GM18868 (cell line): Measurements from ENCODE around the gene RGPD6.
"Not testable (repeated sequence)": the region's sequence is repeated elsewhere in the genome, so short reads cannot be mapped to it uniquely, and the experiment has no call there.

ENCODE experiments used
- ATAC-seq: cut with Tn5 transposase; IDR thresholded peaks from one replicate; pipeline ENCODE4 v1.9.1; 2021; ENCODE audit warnings: mild to moderate bottlenecking, moderate library complexity; ENCODE audit not compliant: unreplicated experiment

RGPD6 gene

DNA sequence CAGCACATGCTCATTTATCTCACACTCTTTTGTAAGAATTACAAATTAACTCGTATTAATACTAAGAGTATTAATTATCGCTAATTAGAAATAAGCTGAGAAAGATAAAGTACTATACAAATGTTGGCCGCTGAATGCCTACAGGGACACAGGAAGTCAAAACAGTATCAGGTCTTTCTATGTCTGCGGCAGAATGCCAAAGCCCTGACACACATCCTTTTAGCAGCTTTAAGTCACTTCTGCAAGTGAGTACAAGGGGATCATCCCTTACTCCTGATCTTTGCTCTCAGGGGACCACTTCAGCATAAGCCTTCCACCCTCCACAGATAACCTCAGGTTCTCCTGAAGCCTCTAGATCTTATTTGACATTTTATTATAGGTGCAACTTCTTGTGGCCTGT lies 94.3 kb downstream of the RGPD6 start:
- not testable (repeated sequence) for ATAC-seq

DNA sequence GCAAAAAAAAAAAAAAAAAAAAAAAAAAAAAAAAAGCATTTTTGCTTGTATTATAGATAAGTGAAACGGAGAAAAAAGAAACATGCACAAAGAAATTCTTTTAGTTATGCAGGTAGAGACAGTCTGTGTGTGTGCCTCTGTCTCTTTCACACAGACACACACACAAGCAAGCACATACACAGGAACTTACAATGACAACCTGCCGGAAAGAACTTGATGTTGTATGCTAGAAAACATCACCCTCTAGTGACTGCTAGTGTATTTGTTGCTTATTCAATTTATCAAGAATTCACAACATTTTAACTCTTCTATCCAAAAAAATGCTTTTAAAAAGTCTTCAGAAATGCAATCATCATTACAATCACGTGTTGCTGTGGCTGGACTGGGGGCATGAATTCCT lies 95.8 kb downstream of the RGPD6 start:
- ATAC-seq, result peak; percentile 45

GRCh38 chr2:110480084-110480483 lies 96.9 kb downstream of the RGPD6 start:
- ATAC-seq, result not testable (repeated sequence)

- ATAC-seq, result not testable (repeated sequence)
These were observed 99.7 kb downstream of the RGPD6 start for GRCh38 chr2:110477370-110477769.

GRCh38 chr2:110476952-110477351 lies 100.1 kb downstream of the RGPD6 start:
- ATAC-seq, result not testable (repeated sequence)

DNA sequence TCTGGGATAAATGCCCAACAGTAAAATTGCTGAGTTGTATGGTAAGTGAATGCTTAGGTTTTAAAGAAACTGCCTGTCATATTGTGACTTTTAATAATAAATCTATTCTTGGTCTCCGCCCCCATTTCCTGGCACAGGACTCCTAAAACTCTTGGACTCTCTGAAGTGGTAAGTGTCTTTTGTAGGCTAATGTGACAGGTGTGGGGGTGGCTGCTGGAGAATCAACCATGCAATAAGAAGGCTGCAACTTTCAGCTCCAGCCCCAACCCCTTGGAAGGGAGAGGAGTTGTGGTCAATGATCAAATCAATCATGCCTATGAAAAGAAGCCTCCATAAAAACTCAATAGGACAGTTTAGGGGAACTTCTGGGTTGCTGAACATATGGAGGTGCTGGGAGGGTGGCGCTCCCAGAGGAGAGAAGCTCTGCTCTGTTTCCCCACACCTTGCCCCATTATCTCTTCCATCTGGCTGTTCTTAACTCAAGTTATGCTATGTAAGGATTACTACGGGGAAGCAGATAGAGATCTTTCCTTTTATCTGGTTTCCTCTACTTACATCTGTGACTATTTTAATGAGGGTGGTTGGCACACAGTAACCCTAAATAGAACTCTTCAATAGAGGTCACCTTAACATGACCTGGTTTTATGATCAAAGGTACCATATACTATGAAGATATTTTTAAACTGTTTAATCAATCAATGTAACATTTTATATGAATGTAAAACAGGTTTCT lies 101.2 kb downstream of the RGPD6 start:
- ATAC-seq, result not testable (repeated sequence)

GRCh38 chr2:110474898-110475297 lies 102.1 kb downstream of the RGPD6 start:
- ATAC-seq, result peak; percentile 96

GRCh38 chr2:110473059-110473358 lies 104.0 kb downstream of the RGPD6 start:
- ATAC-seq, result not testable (repeated sequence)

DNA sequence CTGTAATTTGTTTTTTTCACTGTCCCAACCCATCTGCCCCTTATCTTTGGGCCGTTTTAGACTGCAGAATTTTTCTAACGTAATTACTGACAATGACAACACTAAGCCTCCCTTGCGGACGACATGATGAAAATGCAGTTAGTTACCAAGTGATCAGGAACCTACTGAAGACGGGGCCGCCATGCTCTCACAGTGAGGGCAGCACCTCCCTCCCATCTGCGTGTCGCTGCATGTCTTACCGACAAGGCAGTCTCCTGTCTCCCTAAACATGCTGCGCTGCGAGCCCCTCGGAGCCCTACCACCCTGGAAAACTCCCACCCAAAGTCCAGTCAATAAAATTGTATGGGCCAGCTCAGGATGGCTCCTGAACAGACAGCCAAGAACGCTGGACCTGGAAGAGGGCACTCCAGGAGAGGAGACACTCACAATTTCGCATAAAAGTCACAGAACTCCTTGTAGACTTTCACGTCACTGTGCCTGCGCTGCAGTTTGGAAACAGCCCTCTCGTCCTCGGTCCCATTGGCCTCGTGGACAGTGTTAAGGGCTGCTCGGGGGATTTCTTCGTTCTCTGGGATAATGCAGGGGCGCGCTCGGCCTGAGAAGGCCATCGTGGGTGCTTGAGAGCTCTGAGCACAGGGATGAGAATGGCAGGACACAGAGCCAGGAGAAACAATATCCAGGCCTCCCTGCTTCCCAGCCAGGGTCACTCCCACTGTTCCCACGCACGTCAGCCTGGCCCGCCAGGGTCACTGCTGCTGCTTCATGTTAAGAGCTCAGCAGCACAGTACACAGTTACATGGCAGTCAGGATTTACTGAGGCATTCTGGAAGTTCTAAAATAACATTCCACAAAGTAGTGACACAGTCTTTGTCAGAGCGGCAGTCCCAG lies 104.6 kb downstream of the RGPD6 start, which contains the start of gene LIMS4:
Gene LIMS4, minus strand, starts transcription at position 646 of the 888 bp plus-strand sequence. Its CDS starts 38 bp downstream, at position 608.
- not testable (repeated sequence) for ATAC-seq

DNA sequence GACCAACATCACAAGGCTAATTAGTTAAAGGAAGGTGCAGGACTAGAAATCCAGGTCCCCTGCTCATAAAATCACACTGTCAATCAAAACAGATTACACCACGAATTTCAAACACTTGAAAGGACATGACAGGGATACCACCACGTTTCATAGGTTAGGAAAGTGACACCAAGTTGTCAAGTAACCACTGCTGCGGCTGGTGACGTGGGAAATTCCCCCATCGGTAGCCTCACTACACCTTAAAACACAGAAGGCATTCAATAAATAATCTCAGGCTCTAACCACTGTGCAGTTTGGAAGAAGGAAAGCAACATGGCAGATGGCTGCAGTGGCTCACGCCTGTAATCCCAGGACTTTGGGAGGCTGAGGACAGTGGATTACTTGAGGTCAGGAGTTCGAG lies 108.1 kb downstream of the RGPD6 start:
- peak; percentile 51 for ATAC-seq

GRCh38 chr2:110465312-110465711 lies 111.7 kb downstream of the RGPD6 start:
- peak; percentile 92 for ATAC-seq
